Muscle layer of colon (tissue), 2 donors: Measurements from ENCODE around the gene FBRSL1.

Experiments
- H3K27ac ChIP-seq: one replicate; pipeline ENCODE4 v1.7.0; 2013; ENCODE audit warnings: low read depth, mild to moderate bottlenecking, low read length, moderate library complexity
- H3K27me3 ChIP-seq, 2 donors: one replicate each; pipeline ENCODE4 v1.7.0; 2013; ENCODE audit warnings: low read length in 2 of 2, mild to moderate bottlenecking in 2 of 2; ENCODE audit not compliant: insufficient read depth in 2 of 2, control insufficient read depth in 1 of 2
- H3K36me3 ChIP-seq: one replicate; pipeline ENCODE4 v1.7.0; 2013; ENCODE audit warnings: mild to moderate bottlenecking, low read length; ENCODE audit not compliant: insufficient read depth
- H3K4me1 ChIP-seq: one replicate; pipeline ENCODE4 v1.7.0; 2013; ENCODE audit warnings: mild to moderate bottlenecking, low read length; ENCODE audit not compliant: insufficient read depth
- H3K4me3 ChIP-seq, 2 donors: one replicate each; pipeline ENCODE4 v1.7.0; 2013; ENCODE audit warnings: low read length in 2 of 2, low read depth in 1 of 2, mild to moderate bottlenecking in 1 of 2, moderate library complexity in 1 of 2
- H3K9ac ChIP-seq: one replicate; pipeline ENCODE4 v1.7.0; 2013; ENCODE audit warnings: low read length
- H3K9me3 ChIP-seq: one replicate; pipeline ENCODE4 v1.7.0; 2013; ENCODE audit warnings: mild to moderate bottlenecking, low read length
- donor health status: abdominal sarcoma.
- donor health status: Adenocarcinoma of cecum.

FBRSL1 gene

GRCh38 chr12:132545955-132546354, 56.0 kb downstream of the FBRSL1 start:
- H3K36me3 ChIP-seq = no peaks in the 10 kb centered on the region
- no peaks in the 10 kb centered on the region for H3K9me3 ChIP-seq
- H3K4me3 ChIP-seq = no peak overlapping the region

DNA sequence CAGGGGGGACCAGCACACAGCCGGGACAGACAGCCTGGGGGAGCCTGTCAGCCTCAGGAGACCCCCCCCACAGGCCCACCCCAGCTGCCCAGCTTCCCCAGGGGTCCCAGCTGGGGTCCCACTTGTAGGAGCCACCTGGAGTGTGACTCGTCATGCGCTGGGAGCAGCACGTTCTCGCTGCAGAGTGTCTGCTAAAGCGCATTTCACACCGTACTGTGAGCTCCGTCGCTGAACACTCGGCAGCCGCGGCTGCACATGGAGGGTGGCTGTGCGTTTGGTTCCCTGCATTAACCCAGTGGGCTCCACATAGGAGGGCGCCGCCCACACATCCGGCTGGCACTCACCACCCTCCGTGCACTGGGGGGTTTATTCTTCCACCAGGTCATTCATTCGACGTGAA, 56.7 kb downstream of the FBRSL1 start:
- Histone ChIP-seq H3K36me3 (no peaks in the 10 kb centered on the region), H3K27me3 (no peaks in the 10 kb centered on the region), H3K27ac (no peak overlapping the region), H3K9me3 (no peaks in the 10 kb centered on the region), H3K4me1 (no peaks in the 10 kb centered on the region), H3K4me3 (no peak overlapping the region), H3K9ac (no peak overlapping the region)

More at GRCh38 chr12:132545955-132546354, 56.0 kb downstream of the FBRSL1 start:
- no peaks in the 10 kb centered on the region for H3K4me1 ChIP-seq
- no peak overlapping the region for H3K27ac ChIP-seq
- H3K9ac ChIP-seq = no peak overlapping the region
- H3K27me3 ChIP-seq = no peaks in the 10 kb centered on the region

- Histone ChIP-seq H3K9me3 (no peaks in the 10 kb centered on the region), H3K27ac (no peak overlapping the region), H3K4me1 (no peaks in the 10 kb centered on the region), H3K27me3 (no peaks in the 10 kb centered on the region), H3K36me3 (no peaks in the 10 kb centered on the region), H3K9ac (no peak overlapping the region), H3K4me3 (no peak overlapping the region)
Measured at GRCh38 chr12:132547205-132547740, 57.3 kb downstream of the FBRSL1 start.

GRCh38 chr12:132548430-132549058, 58.6 kb downstream of the FBRSL1 start:
- H3K36me3 ChIP-seq = no peaks in the 10 kb centered on the region
- H3K27me3 ChIP-seq = no peaks in the 10 kb centered on the region
- H3K9me3 ChIP-seq = no peaks in the 10 kb centered on the region
- no peaks in the 10 kb centered on the region for H3K4me1 ChIP-seq
- no peak overlapping the region for H3K4me3 ChIP-seq
- no peak overlapping the region for H3K9ac ChIP-seq
- no peak overlapping the region for H3K27ac ChIP-seq

GRCh38 chr12:132549059-132549458, 59.1 kb downstream of the FBRSL1 start:
- no peaks in the 10 kb centered on the region for H3K27me3 ChIP-seq
- no peaks in the 10 kb centered on the region for H3K36me3 ChIP-seq
- no peak overlapping the region for H3K27ac ChIP-seq
- H3K4me1 ChIP-seq = no peaks in the 10 kb centered on the region
- H3K4me3 ChIP-seq = no peak overlapping the region
- no peak overlapping the region for H3K9ac ChIP-seq
- no peaks in the 10 kb centered on the region for H3K9me3 ChIP-seq

- no peak overlapping the region for H3K27ac ChIP-seq
- H3K4me3 ChIP-seq = no peak overlapping the region
- H3K4me1 ChIP-seq = no peaks in the 10 kb centered on the region
- H3K9ac ChIP-seq = no peak overlapping the region
- no peaks in the 10 kb centered on the region for H3K36me3 ChIP-seq
- no peaks in the 10 kb centered on the region for H3K27me3 ChIP-seq
- H3K9me3 ChIP-seq = no peaks in the 10 kb centered on the region
Measured at GRCh38 chr12:132550014-132550802, 60.3 kb downstream of the FBRSL1 start.

DNA sequence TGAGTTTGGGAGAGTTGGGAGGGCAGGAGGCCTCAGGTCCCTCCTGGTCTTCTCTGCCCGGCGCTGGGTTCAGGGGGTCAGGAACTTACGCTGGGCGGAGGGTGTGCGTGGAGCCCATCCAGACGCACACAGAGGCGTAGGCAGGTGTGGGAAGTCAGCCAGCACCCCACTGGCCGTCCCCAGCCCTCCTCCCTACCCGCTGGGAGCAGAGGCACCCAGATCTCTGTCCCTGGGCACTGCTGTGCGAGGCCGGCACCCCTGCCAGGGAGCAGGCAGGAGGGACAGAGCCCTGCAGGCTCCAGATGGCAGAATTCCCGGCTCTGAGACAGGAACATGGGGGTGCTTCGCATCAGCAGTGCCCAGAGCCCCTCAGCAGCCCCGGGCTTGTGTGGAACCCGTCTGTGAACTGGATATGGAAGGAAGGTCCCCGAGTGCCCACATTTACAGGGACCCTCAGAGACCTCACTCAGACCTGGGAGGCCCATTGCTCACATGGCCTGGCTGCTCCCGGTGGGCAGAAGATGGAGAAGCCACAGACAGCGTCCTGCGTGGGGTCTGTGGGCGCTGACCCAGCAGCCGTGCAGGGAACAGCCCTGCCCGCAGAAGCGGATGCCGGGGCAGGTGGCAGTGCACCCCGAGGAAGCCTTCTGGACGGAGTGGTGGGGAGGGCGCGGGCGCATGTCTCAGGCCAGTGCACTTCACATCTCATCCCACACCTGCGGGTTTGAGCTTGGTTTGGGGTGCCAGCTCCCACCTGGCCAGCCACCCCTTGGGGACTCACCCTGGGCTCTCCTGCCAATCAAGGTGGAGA, 61.1 kb downstream of the FBRSL1 start:
- Histone ChIP-seq H3K4me1 (no peaks in the 10 kb centered on the region), H3K4me3 (no peak overlapping the region), H3K9ac (no peak overlapping the region), H3K9me3 (no peaks in the 10 kb centered on the region), H3K36me3 (no peaks in the 10 kb centered on the region), H3K27me3 (no peaks in the 10 kb centered on the region), H3K27ac (no peak overlapping the region)

DNA sequence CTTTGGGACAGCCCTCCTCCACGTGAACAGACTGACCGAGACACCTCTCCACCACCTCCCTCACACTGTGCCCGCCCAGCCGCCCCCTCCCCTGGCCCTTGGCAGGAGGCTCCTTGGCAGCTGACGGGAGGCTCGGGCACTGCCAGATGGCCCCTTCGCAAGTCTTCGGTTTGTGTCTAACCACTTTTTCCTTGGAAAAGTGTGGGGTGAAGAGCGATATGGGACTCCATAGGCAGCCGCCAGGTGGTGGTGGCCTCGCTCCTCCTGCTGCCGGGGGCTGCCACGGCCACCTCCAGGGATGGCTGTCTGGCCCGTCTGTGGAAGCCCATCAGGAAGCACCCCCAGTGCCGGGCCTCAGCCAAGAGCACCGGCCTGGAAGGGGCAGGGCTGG, 61.7 kb downstream of the FBRSL1 start:
- Histone ChIP-seq H3K9me3 (no peaks in the 10 kb centered on the region), H3K36me3 (no peaks in the 10 kb centered on the region), H3K4me3 (no peak overlapping the region), H3K9ac (no peak overlapping the region), H3K4me1 (no peaks in the 10 kb centered on the region), H3K27ac (no peak overlapping the region), H3K27me3 (no peaks in the 10 kb centered on the region)

DNA sequence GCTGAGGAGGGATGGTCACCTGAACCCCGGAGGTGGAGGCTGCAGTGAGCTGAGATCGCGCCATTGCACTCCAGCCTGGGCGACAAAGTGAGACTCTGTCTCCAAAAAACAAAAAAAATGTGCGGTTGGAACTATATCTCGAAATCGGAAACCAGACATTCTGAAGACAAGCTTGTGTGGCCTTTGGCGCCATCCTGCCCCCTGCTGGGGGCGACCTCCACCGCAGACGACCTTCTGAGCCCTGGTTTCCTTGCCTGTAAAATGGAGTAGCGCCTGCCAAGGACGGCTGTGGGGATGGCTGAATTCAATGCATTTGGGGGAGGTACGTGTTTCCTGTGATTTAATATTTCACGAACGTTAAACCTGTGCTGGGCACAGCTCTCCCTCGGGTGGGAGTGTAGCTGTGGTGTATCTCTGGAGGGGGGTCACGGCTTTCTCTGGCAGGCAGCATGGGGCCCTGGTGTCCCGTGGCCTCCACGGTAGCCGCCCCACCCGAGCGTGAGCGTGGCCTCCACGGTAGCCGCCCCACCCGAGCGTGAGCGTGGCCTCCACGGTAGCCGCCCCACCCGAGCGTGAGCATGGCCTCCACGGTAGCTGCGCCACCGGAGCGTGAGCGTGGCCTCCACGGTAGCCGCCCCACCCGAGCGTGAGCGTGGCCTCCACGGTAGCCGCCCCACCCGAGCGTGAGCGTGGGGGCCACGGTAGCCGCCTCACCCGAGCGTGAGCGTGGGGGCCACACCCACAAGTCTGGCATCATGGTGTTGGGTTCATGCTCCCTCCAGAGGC, 65.1 kb downstream of the FBRSL1 start:
- Histone ChIP-seq H3K27me3 (no peaks in the 10 kb centered on the region), H3K36me3 (no peaks in the 10 kb centered on the region), H3K9ac (no peak overlapping the region), H3K4me1 (no peaks in the 10 kb centered on the region), H3K27ac (no peak overlapping the region), H3K9me3 (no peaks in the 10 kb centered on the region), H3K4me3 (no peak overlapping the region)

- no peak overlapping the region for H3K9ac ChIP-seq
- H3K4me1 ChIP-seq = no peaks in the 10 kb centered on the region
- H3K27me3 ChIP-seq = no peaks in the 10 kb centered on the region
- no peak overlapping the region for H3K27ac ChIP-seq
- no peak overlapping the region for H3K4me3 ChIP-seq
- no peaks in the 10 kb centered on the region for H3K9me3 ChIP-seq
- H3K36me3 ChIP-seq = no peaks in the 10 kb centered on the region
Measured at GRCh38 chr12:132555686-132556085, 65.7 kb downstream of the FBRSL1 start.

DNA sequence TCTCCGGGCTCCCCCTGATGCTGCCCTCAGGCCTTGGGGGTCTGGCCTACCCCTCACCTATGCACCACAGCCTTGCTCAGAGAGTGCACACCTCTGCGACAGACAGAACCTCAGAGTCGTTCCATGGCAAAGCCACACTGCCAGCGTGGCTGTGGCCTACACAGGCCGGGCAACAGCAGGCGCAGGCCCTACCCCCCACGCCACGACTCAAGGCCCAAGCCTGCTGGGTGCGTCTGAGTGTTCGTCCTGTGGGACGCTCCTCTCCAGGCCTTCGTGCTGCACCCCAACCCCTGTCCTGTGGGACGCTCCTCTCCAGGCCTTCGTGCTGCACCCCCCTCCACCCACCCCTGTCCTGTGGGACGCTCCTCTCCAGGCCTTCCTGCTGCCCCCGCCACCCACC, 66.3 kb downstream of the FBRSL1 start:
- H3K27ac ChIP-seq = no peak overlapping the region
- H3K9me3 ChIP-seq = no peaks in the 10 kb centered on the region
- peaks cover 5% of the 10 kb centered on the region for H3K4me1 ChIP-seq
- no peak overlapping the region for H3K4me3 ChIP-seq
- no peaks in the 10 kb centered on the region for H3K36me3 ChIP-seq
- H3K27me3 ChIP-seq = no peaks in the 10 kb centered on the region
- no peak overlapping the region for H3K9ac ChIP-seq
